HEK293 (cell line): ENCODE data around the gene FGF8.

Source experiments
- CTCF ChIA-PET: fragments of 350-600 bp; formaldehyde crosslinking; extraction: SDS; loops from one replicate; lab custom pipeline; 2021; ENCODE audit warnings: antibody characterized with exemption; lab: Yijun Ruan, JAX
- POLR2A ChIA-PET: fragments of 300-600 bp; formaldehyde crosslinking; extraction: SDS; loops from one replicate; lab custom pipeline; 2020; ENCODE audit warnings: antibody characterized with exemption, inconsistent platforms; lab: Yijun Ruan, JAX
- H3K27ac ChIP-seq: fragments of 200-500 bp; sonication (Bioruptor generic); 2 replicates; pipeline ENCODE4 v1.5.1; 2014; ENCODE audit warnings: low read depth, low read length, control low read depth, inconsistent platforms; ENCODE audit errors: extremely low read depth
- H3K36me3 ChIP-seq, 2 experiments: fragments of 200-500 bp in 1 of 2; sonication (Bioruptor generic) in 1 of 2; 1 replicate in 1 of 2; 2 replicates in 1 of 2; pipeline ENCODE4 v1.5.1; 2014 to 2017; ENCODE audit warnings: inconsistent platforms in 2 of 2, low read length in 2 of 2; ENCODE audit not compliant: control insufficient read depth in 2 of 2, insufficient read depth in 1 of 2
- H3K4me1 ChIP-seq: fragments of 200-500 bp; sonication (Bioruptor generic); 2 replicates; pipeline ENCODE4 v1.5.1; 2014; ENCODE audit warnings: mild to moderate bottlenecking, low read length, inconsistent platforms; ENCODE audit not compliant: control insufficient read depth, insufficient read depth
- H3K4me3 ChIP-seq: 2 replicates; pipeline ENCODE4 v1.5.1; 2011; ENCODE audit warnings: low read depth, mild to moderate bottlenecking, control low read depth, low read length, moderate library complexity
- H3K9me3 ChIP-seq: fragments of 200-500 bp; sonication (Bioruptor generic); 2 replicates; pipeline ENCODE4 v1.5.1; 2014; ENCODE audit warnings: low read depth, low read length, inconsistent platforms; ENCODE audit not compliant: control insufficient read depth, insufficient read depth
- BCL11A ChIP-seq: fragments of 450-650 bp; formaldehyde crosslinking; IDR thresholded peaks from 2 replicates; pipeline ENCODE4 v1.5.1; 2016; ENCODE audit warnings: low read depth, missing biosample characterization, missing genetic modification characterization
- GLI2 ChIP-seq: fragments of 450-650 bp; formaldehyde crosslinking; IDR thresholded peaks from 2 replicates; pipeline ENCODE4; 2017; ENCODE audit warnings: missing biosample characterization, missing genetic modification characterization, low read depth, borderline replicate concordance
- GLIS2 ChIP-seq: fragments of 450-650 bp; formaldehyde crosslinking; IDR thresholded peaks from 2 replicates; pipeline ENCODE4 v1.5.1; 2016; ENCODE audit warnings: missing biosample characterization, missing genetic modification characterization
- HOXA7 ChIP-seq: sonication (generic); formaldehyde crosslinking; IDR thresholded peaks from 2 replicates; pipeline ENCODE4 v1.8.1; 2022; ENCODE audit warnings: missing genetic modification reagents, borderline replicate concordance
- PRDM1 ChIP-seq: fragments of 450-650 bp; formaldehyde crosslinking; IDR thresholded peaks from 2 replicates; pipeline ENCODE4; 2016; ENCODE audit warnings: missing biosample characterization, missing genetic modification characterization
- ZBTB8A ChIP-seq: fragments of 450-650 bp; formaldehyde crosslinking; IDR thresholded peaks from 2 replicates; pipeline ENCODE4 v1.5.1; 2016; ENCODE audit warnings: missing biosample characterization, missing genetic modification characterization
- ZFP69B ChIP-seq: fragments of 450-650 bp; formaldehyde crosslinking; IDR thresholded peaks from 2 replicates; pipeline ENCODE4 v1.5.1; 2016; ENCODE audit warnings: missing biosample characterization, missing genetic modification characterization
- ZNF211 ChIP-seq: fragments of 450-650 bp; formaldehyde crosslinking; IDR thresholded peaks from 2 replicates; pipeline ENCODE4 v1.5.1; 2016; ENCODE audit warnings: low read depth, missing biosample characterization, missing genetic modification characterization
- ZNF341 ChIP-seq: fragments of 450-650 bp; formaldehyde crosslinking; IDR thresholded peaks from 2 replicates; pipeline ENCODE4; 2016; ENCODE audit warnings: low read depth, missing biosample characterization, missing genetic modification characterization
- ZNF561 ChIP-seq: fragments of 450-650 bp; IDR thresholded peaks from 2 replicates; pipeline ENCODE4 v1.5.1; 2018; ENCODE audit warnings: missing biosample characterization, missing genetic modification characterization, borderline replicate concordance
- ZNF664 ChIP-seq: fragments of 450-650 bp; formaldehyde crosslinking; IDR thresholded peaks from 2 replicates; pipeline ENCODE4 v1.5.1; 2016; ENCODE audit warnings: missing biosample characterization, missing genetic modification characterization
- ZNF747 ChIP-seq: fragments of 450-650 bp; formaldehyde crosslinking; IDR thresholded peaks from 2 replicates; pipeline ENCODE4 v1.5.1; 2016; ENCODE audit warnings: missing biosample characterization, missing genetic modification characterization
- ZNF76 ChIP-seq: fragments of 450-650 bp; formaldehyde crosslinking; IDR thresholded peaks from 2 replicates; pipeline ENCODE4; 2016; ENCODE audit warnings: low read depth, missing biosample characterization, missing genetic modification characterization, borderline replicate concordance
- TF ChIP-seq, protein P1 (sequence below): fragments of 450-650 bp; formaldehyde crosslinking; IDR thresholded peaks from 2 replicates; pipeline ENCODE4 v1.5.1; 2016; ENCODE audit warnings: missing biosample characterization, missing genetic modification characterization, borderline replicate concordance

Gene FGF8

DNA sequence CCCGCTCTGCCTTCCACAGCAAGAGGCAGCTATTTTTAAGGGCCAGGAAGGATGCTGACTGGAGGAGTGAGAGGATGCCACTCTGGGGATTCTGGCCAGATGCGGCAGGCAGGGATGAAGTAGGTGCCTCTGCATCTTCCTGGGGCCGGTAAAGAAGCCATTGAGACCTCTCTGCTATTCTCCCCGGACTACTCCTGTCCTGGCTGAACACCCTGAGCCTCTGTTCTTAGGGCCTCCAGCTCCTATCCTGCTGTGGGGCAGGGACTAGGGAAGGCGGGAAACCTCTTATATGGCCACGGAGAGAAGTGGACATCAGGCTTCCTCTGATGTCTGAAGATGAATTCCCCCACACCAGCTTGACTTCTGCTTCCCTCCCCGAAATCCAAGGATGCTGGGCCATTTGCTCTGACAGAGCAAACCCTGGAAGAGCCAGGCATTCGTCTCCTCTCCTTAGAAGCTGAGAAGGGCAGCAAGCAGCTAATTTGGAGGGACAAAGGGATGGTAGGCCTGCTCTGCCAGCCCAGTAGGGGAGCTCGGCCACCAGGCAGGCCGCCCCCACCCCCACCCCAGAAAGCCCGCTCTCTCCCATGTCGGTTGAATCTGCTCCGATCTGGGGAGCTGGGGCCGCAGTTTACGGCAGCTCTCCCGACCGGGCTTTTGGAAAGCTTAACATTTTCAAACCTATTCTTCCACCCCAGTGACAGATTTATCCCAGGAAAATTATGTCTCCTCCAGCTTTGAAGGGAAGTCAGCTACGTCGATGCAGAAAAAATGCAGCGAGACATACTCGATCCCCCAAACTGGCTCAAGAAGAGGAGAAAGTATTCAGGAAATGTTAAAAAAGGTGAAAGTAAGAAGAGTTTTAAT, 2.8 kb downstream of the FGF8 start:
- peaks cover under 1% of the 10 kb centered on the region; the same call in 1 of the 2 replicates for H3K4me1 ChIP-seq
- POLR2A ChIA-PET = interaction anchor here (0.7 kb wide), 1 partner anchor 45 kb away, joined by 4 read pairs; the partner anchor contains the start of gene OGA
- no peaks in the 10 kb centered on the region for H3K9me3 ChIP-seq
- no peak overlapping the region for H3K27ac ChIP-seq
- no peak overlapping the region for H3K4me3 ChIP-seq
- CTCF ChIA-PET = interaction anchor here (0.6 to 2.4 kb wide), 5 partner anchors 9 to 170 kb away, joined by 3 to 11 read pairs (median 6); partner anchors contain the start of gene NPM3
- TF ChIP-seq ZNF76 (tag by site-specific recombination) (no peak), PRDM1 (0 out of 2 replicates have a peak, but pooled peaks have one; percentile 6), ZNF341 (tag by site-specific recombination) (peak; percentile 51)
- no peaks in the 10 kb centered on the region for H3K36me3 ChIP-seq

DNA sequence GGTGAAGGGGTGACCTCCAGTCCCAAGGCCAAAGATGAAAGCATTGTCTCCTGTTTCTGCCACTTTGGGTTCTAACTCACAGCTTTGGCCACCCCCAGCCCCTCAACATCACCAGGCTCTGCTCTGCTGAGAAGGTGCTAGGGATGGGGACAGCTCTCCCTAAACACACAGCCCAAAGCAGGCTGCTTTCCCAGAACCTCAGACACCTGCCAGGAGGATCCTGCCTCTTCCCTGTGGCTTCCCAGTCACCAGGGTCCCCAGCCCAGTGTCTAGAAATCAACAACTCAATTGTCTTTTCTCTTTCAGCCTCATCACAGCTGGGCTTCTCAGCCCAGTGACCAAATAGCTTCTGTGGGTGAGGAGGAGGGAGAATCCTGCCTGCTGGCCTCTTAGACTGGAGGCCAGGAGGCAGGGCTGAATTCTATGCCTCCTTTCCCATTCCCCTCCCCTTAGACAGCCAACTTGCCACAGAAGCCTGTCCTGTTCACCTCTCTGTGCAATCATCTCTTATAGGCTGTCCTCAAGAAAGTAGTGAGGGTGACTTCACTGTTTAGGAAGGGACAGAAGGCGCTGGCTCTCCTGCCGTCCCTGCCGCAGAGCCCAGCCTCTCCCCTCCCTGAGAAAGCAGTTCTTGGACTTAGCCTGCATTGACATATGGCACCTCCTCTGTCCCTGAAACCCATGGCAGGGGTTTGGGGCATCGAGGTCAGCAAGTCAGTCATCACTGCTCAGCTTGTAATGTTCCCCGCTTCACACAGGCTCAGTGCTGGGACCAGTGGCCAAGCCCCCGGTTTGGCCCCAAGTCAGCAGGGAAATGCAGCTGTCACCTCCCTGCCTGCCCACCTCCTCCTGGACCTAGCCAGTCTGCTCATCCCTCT, 3.7 kb downstream of the FGF8 start:
- no peak overlapping the region for H3K4me3 ChIP-seq
- H3K27ac ChIP-seq = no peak overlapping the region
- POLR2A ChIA-PET = no interaction called here
- CTCF ChIA-PET = interaction anchor here (0.6 to 2.4 kb wide), 7 partner anchors 8 to 559 kb away, joined by 3 to 11 read pairs (median 3); partner anchors contain the start of gene NPM3
- no peaks in the 10 kb centered on the region for H3K9me3 ChIP-seq
- TF ChIP-seq ZFP69B (no peak), ZNF211 (no peak), ZBTB8A (tag by site-specific recombination) (peak; percentile 54; the same call in 1 of the 2 replicates)
- no peaks in the 10 kb centered on the region for H3K36me3 ChIP-seq
- H3K4me1 ChIP-seq = peaks cover 7% of the 10 kb centered on the region; the same call in 1 of the 2 replicates

DNA sequence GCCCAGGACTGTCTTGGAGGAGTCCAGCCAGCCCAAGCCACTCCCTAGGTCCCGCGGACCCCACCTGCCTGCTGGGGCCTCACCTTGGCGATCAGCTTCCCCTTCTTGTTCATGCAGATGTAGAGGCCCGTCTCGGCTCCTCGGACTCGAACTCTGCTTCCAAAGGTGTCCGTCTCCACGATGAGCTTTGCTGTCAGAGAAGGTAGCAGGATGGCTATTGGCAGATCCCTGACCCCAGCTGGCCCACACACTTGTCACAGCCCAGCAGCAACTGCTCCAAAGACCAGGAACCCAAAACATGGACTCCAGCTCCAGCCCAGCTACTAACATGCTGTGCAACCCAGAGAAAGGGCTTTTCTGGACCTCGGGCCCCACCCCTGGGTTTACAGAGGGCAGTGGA, 4.5 kb downstream of the FGF8 start:
- POLR2A ChIA-PET = no interaction called here
- Histone ChIP-seq H3K27ac (no peak overlapping the region), H3K36me3 (no peaks in the 10 kb centered on the region), H3K4me1 (peaks cover 9% of the 10 kb centered on the region; the same call in 1 of the 2 replicates), H3K4me3 (no peak overlapping the region), H3K9me3 (no peaks in the 10 kb centered on the region)
- CTCF ChIA-PET = interaction anchor here (0.6 to 2.4 kb wide), 7 partner anchors 9 to 558 kb away, joined by 3 to 11 read pairs (median 3); partner anchors contain the start of gene NPM3
- TF ChIP-seq GLIS2 (no peak), ZNF747 (tag by site-specific recombination) (no peak), GLI2 (tag by site-specific recombination) (no peak), ZNF664 (tag by site-specific recombination) (no peak), HOXA7 (no peak), BCL11A (no peak), ZNF561 (no peak)
- TF ChIP-seq, protein P1, sequence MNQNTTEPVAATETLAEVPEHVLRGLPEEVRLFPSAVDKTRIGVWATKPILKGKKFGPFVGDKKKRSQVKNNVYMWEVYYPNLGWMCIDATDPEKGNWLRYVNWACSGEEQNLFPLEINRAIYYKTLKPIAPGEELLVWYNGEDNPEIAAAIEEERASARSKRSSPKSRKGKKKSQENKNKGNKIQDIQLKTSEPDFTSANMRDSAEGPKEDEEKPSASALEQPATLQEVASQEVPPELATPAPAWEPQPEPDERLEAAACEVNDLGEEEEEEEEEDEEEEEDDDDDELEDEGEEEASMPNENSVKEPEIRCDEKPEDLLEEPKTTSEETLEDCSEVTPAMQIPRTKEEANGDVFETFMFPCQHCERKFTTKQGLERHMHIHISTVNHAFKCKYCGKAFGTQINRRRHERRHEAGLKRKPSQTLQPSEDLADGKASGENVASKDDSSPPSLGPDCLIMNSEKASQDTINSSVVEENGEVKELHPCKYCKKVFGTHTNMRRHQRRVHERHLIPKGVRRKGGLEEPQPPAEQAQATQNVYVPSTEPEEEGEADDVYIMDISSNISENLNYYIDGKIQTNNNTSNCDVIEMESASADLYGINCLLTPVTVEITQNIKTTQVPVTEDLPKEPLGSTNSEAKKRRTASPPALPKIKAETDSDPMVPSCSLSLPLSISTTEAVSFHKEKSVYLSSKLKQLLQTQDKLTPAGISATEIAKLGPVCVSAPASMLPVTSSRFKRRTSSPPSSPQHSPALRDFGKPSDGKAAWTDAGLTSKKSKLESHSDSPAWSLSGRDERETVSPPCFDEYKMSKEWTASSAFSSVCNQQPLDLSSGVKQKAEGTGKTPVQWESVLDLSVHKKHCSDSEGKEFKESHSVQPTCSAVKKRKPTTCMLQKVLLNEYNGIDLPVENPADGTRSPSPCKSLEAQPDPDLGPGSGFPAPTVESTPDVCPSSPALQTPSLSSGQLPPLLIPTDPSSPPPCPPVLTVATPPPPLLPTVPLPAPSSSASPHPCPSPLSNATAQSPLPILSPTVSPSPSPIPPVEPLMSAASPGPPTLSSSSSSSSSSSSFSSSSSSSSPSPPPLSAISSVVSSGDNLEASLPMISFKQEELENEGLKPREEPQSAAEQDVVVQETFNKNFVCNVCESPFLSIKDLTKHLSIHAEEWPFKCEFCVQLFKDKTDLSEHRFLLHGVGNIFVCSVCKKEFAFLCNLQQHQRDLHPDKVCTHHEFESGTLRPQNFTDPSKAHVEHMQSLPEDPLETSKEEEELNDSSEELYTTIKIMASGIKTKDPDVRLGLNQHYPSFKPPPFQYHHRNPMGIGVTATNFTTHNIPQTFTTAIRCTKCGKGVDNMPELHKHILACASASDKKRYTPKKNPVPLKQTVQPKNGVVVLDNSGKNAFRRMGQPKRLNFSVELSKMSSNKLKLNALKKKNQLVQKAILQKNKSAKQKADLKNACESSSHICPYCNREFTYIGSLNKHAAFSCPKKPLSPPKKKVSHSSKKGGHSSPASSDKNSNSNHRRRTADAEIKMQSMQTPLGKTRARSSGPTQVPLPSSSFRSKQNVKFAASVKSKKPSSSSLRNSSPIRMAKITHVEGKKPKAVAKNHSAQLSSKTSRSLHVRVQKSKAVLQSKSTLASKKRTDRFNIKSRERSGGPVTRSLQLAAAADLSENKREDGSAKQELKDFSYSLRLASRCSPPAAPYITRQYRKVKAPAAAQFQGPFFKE (tag by site-specific recombination) = no peak
